ENCODE measurements around the gene FRMD4A. TPM values are rescaled to one million over a fixed set of nuclear protein-coding genes. Genes with fewer than 3 reads are reported as not detected.
"Not testable (repeated sequence)": the region's sequence is repeated elsewhere in the genome, so short reads cannot be mapped to it uniquely, and the experiment has no call there.

Gene FRMD4A
- total RNA-seq, 4 donors from 2014 or later, result 5.6 to 34.1 (median 19.4) TPM

DNA sequence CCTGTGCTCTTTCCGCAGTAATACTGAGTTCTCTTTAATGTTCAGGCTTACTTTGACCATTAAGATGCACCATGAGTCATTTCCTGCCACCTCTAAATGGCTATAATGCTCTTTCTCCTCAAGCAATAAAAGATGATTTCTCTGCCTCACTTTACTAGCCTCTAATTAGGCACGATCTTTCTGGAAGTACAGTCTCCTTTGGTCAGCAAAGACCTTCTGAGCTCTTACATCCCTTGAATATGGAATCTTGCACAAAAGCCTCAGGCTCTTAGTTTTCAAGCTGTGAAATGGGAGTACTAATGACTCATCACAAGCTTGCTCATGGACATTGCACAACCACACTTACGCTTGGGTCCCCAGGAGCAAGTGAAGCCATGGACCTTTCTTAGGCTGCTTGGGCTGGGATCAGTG, 85.9 kb downstream of the FRMD4A start:
- TF ChIP-seq, protein P1, sequence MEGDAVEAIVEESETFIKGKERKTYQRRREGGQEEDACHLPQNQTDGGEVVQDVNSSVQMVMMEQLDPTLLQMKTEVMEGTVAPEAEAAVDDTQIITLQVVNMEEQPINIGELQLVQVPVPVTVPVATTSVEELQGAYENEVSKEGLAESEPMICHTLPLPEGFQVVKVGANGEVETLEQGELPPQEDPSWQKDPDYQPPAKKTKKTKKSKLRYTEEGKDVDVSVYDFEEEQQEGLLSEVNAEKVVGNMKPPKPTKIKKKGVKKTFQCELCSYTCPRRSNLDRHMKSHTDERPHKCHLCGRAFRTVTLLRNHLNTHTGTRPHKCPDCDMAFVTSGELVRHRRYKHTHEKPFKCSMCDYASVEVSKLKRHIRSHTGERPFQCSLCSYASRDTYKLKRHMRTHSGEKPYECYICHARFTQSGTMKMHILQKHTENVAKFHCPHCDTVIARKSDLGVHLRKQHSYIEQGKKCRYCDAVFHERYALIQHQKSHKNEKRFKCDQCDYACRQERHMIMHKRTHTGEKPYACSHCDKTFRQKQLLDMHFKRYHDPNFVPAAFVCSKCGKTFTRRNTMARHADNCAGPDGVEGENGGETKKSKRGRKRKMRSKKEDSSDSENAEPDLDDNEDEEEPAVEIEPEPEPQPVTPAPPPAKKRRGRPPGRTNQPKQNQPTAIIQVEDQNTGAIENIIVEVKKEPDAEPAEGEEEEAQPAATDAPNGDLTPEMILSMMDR (IDR thresholded peaks at IDR 0.05), result no peak
- TF ChIP-seq POLR2A (IDR thresholded peaks at IDR 0.05), result no peak
- no peak overlapping the region for H3K27ac ChIP-seq
- intact Hi-C loops (cut with DNase I; ENCODE audit: low total_unique reads), result no loop called here

DNA sequence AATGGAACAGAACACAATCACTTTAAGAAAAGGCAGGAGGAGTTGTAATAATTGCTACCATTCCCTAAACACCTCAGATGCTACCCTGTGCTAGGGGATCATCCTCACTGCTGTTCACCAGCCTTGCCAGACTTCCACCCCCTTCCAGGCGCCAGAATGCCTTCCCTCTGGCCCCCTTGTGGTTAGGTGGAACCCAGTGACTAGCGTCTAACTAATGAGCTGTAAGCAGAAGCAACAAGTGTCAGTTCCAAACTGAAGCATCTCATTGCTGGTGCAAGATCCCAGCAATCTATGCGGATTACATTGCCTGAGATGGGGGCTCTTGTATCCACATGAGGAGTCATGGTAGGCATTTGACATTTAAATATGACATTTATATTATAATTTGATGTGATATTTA, 86.6 kb downstream of the FRMD4A start:
- intact Hi-C loops (cut with DNase I; ENCODE audit: low total_unique reads), result no loop called here
- H3K4me3 ChIP-seq, result no peak overlapping the region
- TF ChIP-seq, protein P1 (IDR thresholded peaks at IDR 0.05), result no peak
- TF ChIP-seq POLR2A (IDR thresholded peaks at IDR 0.05), result no peak
- no peaks in the 10 kb centered on the region for H3K27me3 ChIP-seq
- DNase-seq, result no peak
- H3K4me1 ChIP-seq, result no peaks in the 10 kb centered on the region
- no peaks in the 10 kb centered on the region for H3K9me3 ChIP-seq
- no peak overlapping the region for H3K27ac ChIP-seq
- H3K36me3 ChIP-seq, result no peaks in the 10 kb centered on the region

More for the DNA sequence above, 85.9 kb downstream of the FRMD4A start:
- no peaks in the 10 kb centered on the region for H3K36me3 ChIP-seq
- H3K27me3 ChIP-seq, result no peaks in the 10 kb centered on the region
- H3K4me3 ChIP-seq, result no peak overlapping the region
- no peak for DNase-seq
- no peaks in the 10 kb centered on the region for H3K9me3 ChIP-seq
- H3K4me1 ChIP-seq, result no peaks in the 10 kb centered on the region

DNA sequence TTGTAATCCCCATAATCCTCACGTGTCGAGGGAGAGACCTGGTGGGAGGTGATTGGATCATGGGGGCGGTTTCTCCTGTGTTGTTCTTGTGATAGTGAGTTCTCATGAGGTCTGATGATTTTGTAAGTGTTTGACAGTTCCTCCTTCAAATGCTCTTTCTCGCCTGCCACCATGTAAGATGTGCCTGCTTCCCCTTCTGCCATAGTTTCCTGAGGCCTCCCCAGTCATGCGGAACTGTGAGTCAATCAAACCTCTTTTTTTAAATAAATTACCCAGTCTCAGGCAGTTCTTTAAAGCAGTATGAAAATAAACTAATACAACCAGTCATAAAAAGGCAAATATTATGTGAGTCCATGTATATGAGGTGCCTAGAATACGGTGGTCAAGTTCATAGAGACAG, 87.5 kb downstream of the FRMD4A start:
- no peaks in the 10 kb centered on the region for H3K4me1 ChIP-seq
- H3K36me3 ChIP-seq, result no peaks in the 10 kb centered on the region
- H3K9me3 ChIP-seq, result no peaks in the 10 kb centered on the region
- intact Hi-C loops (cut with DNase I; ENCODE audit: low total_unique reads), result no loop called here
- no peak overlapping the region for H3K4me3 ChIP-seq
- H3K27me3 ChIP-seq, result no peaks in the 10 kb centered on the region
- H3K27ac ChIP-seq, result no peak overlapping the region
- TF ChIP-seq, protein P1 (IDR thresholded peaks at IDR 0.05), result no peak
- TF ChIP-seq POLR2A (IDR thresholded peaks at IDR 0.05), result no peak
- no peak for DNase-seq

DNA sequence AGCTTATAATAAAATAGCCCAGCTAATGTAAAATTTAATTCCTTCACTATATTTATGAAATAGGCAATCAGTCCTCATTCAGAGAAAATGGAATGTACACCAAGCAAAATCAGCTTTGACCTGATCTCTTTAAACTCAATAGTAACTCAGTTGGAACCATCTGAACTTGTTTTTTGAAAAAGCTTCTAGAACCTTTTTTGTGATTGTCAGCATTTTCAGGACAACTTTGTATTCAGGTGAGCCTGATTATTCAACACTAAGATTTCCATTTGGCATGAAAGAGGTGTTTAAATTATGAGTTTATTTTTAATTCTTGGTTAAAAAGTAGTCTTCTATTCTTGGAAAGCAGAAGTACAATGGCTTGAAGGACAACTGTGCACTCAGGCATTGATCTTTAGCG, 89.5 kb downstream of the FRMD4A start:
- no peak overlapping the region for H3K27ac ChIP-seq
- no peak overlapping the region for H3K4me3 ChIP-seq
- no peaks in the 10 kb centered on the region for H3K36me3 ChIP-seq
- TF ChIP-seq POLR2A (IDR thresholded peaks at IDR 0.05), result no peak
- TF ChIP-seq, protein P1 (IDR thresholded peaks at IDR 0.05), result no peak
- no peaks in the 10 kb centered on the region for H3K27me3 ChIP-seq
- intact Hi-C loops (cut with DNase I; ENCODE audit: low total_unique reads), result no loop called here
- no peaks in the 10 kb centered on the region for H3K9me3 ChIP-seq
- no peaks in the 10 kb centered on the region for H3K4me1 ChIP-seq
- no peak for DNase-seq

DNA sequence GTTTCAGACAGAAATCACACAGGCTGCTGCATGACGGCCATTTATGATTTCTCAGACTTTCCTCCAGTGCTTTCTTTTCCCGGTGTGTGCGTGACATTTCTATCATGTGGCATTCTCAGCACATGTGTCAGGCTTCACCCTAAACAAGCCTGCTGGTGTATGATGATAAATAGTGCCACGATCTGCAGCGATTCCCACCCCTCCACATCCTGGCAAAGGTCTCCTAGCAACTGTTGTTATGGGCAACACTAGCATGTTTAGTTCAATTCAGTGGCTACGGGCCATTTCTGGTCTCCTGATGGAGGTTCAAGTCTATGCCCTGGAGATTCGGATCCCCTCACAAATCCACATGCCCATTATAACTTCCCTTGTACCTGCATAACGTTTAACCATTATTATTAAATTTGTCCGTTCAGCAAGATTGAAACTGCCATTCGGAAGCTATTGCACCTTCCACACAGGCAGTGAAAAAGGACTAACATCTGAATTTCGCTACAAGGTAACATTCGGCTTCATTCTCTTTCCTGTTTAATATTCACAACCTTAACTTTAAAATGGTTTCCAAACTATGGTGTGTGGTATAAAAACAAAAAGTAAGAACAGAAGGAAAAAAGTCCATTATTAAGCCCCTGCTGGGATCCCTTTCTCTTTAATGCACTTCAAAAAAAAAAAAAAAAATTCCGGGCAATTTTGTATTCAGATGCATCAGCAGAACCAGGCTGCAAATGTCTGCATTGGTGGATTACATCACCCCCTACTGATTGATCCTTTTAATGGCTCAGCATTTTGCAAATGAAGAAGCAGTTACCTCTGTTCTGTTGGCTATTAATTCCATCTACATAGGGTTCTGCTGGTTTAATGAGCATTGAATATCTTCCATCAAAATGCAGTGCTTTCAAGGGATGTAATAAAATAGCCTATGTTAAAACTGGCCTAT, 90.2 kb downstream of the FRMD4A start:
- H3K4me1 ChIP-seq, result no peaks in the 10 kb centered on the region
- H3K9me3 ChIP-seq, result no peaks in the 10 kb centered on the region
- H3K27ac ChIP-seq, result no peak overlapping the region
- no peaks in the 10 kb centered on the region for H3K27me3 ChIP-seq
- H3K4me3 ChIP-seq, result no peak overlapping the region
- no peak for TF ChIP-seq POLR2A (IDR thresholded peaks at IDR 0.05)
- TF ChIP-seq, protein P1 (IDR thresholded peaks at IDR 0.05), result no peak
- H3K36me3 ChIP-seq, result no peaks in the 10 kb centered on the region
- DNase-seq, result no peak
- intact Hi-C loops (cut with DNase I; ENCODE audit: low total_unique reads), result no loop called here

DNA sequence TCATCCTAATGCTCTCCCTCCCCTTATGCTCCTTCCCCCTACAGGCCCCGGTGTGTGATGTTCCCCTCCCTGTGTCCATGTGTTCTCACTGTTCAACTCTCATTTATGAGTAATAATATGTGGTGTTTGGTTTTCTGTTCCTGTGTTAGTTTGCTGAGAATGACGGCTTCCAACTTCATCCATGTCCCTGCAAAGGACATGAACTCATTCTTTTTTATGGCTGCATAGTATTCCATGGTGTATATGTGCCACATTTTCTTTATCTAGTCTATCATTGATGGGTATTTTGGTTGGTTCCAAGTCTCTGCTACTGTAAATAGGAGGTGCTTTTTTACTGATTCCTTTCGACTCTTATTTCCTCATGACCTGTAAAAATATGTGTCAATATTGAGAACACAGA, 92.1 kb downstream of the FRMD4A start:
- H3K27ac ChIP-seq; DNase-seq; intact Hi-C loops (cut with DNase I; ENCODE audit: low total_unique reads); H3K4me3 ChIP-seq; H3K9me3 ChIP-seq; H3K36me3 ChIP-seq; H3K4me1 ChIP-seq; H3K27me3 ChIP-seq: not testable (repeated sequence)

Data from uterus (tissue), 4 donors.